HG02973 (cell line): ENCODE results near the gene CDC42BPB.

Experiments
- ATAC-seq: cut with Tn5 transposase; IDR thresholded peaks from one replicate; pipeline ENCODE4 v1.9.1; 2021; ENCODE audit warnings: moderate library complexity; ENCODE audit not compliant: unreplicated experiment

The CDC42BPB gene

DNA sequence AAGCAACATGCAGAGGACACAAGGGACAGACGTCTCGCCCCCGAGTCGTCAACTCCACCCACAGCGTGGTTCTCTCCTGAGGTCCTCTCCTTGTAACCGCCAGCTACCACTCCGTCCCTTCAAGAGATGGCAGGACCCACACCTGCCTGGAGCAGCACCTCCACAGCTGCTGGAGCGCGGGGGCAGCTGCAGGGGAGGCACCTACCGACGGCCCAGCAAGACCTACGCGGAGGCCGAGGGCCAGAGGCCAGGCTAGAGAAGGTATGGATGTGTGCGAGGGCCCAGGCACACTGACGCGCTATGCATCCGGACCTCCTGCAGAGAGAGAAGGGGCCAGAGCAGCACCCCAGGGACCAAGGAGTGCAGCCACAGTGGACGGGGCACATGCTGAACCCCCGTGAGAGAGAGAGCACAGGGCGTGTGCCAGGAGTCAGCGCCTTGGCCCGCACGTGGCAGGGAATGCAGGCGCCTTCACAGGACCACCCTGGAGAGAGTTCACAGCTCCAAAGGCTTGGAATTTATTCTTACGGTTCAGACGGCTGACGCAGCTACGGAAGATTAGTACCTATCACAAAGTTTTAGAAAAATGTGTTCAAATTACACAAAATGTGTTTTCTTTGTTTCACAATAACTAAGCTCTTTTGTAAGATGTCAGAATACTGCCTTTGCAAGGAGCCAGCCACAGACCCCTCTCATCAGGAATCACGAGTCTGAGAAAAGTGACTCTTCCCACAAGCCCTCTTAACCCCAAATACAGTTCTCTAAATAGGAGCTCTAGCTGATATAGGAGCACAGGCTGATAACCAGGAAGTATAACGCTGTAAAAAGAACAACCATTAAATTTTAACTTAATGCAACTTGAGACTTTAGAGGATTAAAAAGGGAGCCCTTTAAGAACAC lies 36.8 kb downstream of the CDC42BPB start:
- ATAC-seq = no peak

DNA sequence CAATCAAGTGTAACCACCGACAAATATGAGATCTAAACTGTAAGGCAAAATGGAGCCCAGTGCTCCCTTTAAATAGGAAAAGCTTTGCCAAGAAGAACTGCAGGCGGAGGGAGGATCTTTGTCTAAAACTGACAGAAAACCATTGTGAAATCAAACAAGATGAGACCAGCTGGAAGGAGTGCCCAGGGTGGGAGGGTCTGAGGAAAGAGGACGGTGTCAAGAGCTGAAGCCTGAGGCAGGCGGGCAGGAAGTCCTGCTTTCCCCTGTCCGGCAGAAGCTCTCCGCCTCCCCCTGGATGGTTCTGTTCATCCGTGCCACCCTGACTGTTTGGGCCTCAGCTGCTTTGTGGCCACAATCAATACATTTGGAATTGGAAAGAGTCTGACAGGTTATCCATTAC lies 37.5 kb downstream of the CDC42BPB start:
- no peak for ATAC-seq

DNA sequence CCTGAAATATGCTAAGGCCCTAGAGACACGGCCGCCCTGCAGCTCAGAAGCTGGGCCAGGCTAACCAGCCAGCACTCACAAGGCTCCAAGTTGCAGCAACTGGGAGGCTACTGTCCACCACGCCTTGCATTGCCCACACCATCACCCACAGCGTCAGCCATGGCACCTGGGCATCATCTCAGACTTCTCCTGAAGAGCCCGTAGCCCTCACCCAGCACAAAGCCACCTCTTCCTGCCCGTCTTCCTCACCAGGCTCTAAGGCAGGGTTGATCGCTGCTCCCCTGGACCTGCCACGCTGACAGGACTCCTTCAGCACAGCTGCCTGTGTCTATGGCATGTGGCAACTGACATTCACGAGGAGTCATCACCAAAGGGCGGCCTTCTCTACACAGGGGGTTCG lies 38.1 kb downstream of the CDC42BPB start:
- ATAC-seq = no peak

DNA sequence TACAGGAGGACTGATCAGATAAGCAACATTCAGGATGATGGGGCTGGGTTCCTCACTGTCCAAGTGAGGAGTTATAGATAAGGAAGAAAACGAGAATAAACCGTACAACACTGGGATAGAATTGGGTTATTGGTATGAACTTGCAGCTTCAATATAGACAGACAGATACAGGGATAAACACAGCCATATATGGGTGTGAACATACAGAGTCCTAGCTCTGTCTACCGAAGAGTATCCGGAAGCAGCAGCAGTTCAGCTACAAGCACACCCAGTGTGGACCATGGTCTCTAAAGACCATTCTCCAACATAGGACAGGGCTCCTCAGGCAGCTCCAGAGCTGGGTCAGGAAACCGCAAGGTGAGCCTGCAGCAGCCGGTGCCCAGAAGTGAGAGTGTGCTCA lies 40.8 kb downstream of the CDC42BPB start:
- ATAC-seq = no peak

DNA sequence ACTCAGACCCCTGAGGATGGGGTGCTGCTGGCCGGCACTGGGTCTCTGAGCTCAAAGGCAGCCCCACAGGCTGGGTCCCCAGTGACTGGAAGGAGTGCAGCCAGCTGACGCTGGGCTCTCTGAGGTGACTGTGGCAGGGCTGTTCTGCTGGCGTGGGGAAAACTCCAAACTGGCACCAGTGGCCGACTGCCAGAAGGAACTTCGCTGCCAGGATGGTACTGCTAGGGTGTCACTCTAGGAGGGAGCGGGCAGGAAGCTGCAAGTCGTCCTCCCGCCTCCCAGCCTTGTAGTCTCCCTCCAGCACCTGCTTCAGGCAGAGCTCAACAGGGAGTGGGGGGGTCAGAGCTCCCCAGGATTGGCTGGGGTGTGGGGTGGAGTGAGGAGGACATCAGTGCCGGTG lies 41.3 kb downstream of the CDC42BPB start:
- no peak for ATAC-seq

DNA sequence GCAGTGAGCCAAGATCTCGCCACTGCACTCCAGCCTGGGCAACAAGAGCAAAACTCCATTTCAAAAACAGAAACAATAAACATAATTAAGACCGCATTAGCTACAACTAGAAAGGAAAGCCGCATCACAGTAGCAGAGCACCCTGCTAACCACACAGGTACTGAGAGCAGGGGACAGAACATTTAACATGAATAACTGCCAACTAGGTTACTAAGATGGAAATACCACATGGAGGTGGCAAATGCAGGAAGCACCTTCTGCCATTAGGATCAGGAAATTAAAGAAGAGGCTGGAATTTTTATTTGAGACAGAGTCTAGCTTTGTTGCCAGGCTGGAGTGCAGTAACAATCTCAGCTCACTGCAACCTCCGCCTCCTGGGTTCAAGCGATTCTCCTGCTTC lies 41.9 kb downstream of the CDC42BPB start:
- no peak for ATAC-seq

DNA sequence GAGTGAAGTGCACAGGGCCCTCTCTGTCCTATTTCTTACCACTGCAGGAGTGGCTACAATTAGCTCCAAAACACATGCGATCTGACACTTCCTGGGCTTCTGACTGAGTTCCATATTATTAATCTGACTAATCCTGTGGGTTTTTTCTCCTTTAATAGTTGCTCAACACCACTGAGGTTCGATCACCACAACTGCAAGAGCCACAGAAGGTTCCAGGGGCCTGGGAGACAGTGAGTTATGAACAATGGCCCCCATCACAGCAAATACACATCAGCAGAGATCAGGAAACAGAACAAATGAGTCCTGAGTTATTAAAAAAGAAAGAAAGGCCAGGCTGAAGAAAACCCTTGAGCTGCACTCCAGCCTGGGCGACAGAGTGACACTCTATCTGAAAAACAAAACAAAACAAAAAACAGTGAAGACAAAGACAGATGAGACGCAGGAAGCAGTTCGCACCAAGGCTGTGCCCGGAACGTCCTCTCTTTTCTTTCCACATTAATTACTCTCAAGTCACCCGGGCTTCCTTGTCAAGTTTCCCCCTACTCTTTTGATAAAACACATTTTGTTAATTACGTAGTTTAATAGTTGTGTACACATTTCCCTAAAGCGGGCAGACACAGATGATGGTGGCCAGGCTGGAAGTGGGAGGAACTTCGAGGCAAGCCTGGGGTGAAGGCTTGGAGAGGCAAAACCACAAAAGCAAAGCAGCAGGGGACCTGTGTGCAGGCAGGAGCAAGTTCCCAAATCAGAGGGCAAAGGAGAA lies 42.7 kb downstream of the CDC42BPB start:
- no peak for ATAC-seq

DNA sequence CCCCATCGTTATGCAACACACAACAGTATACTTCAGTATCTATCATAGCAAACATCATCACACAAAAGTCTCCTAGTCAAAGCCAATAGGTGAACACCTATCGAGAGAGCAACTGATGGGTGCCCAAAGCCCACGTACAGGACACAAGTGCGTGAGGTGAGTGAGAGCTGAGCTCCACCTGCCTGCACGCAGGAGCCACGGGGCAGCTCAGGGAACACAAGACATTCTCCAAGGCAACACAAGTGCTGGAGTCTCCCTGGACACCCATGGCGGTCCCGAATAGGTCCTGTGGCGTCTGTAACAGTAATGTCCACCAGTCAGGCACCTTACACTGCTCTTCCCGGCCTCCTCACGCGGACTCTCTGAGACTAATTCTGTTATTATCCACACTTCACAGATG lies 44.3 kb downstream of the CDC42BPB start:
- no peak for ATAC-seq

DNA sequence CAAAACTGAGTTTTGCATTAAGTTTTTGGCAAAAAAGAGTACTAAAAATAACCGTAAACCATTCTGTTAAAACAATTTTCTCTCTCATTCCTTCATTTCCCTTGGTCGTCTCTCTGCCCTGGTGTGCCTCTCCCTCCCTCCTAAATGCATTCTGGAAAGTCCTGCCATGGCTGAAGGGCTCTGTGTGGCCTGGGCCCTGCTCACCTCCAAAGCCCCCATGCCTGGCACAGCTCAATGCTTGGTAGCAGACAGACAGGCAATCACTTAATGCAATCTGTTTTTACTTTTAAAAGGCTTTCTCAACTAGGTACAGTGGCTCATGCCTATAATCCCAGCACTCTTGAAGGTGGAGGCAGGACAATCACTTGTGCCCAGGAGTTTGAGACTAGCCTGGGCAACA lies 47.8 kb downstream of the CDC42BPB start:
- no peak for ATAC-seq

DNA sequence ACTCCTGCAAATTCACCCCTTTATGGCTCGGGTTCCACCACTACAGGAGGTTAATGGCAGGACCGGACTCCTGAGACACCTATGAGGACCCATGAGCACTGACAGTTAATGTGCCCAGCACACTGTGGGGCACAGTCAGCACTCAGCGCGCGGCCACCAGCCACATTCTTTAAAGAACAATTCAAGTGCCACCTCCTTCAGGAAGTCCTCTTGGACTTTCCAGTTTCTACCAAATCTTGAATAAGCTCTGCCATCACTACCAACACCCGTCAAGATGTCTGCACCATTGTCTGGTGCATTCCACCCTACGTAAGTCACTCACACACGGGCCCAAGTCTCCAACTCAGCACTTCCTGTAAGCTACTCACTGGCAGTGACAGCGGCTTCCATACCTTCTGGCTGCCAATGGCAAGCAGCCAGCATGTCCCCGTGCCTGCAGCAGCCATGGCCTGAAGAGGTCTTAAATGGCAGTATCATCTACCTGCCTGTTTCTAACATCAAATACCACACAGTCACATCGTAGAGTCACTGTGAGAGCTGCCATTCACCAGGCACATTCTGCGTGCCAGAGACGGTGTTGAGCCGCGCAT lies 48.5 kb downstream of the CDC42BPB start:
- no peak for ATAC-seq

DNA sequence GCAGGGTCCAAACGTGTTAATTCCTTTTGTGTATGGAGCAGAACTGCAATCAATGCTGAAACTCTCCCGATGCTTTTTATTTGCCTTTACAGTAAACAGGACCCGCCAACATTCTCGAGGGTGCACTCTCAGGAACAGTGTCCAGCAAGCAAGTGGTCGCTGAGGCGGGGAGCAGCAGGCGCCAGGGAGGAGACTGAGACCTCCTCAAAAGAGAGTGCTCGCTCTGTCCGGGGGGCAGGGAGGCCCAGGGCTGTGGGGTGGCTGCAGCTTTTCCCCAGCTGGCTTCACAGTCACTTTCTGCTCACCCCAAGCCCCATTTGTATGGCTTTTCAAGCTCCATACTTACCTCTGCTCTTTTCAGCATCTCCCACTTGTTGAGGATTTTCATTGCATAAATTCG lies 49.2 kb downstream of the CDC42BPB start:
- no peak for ATAC-seq

DNA sequence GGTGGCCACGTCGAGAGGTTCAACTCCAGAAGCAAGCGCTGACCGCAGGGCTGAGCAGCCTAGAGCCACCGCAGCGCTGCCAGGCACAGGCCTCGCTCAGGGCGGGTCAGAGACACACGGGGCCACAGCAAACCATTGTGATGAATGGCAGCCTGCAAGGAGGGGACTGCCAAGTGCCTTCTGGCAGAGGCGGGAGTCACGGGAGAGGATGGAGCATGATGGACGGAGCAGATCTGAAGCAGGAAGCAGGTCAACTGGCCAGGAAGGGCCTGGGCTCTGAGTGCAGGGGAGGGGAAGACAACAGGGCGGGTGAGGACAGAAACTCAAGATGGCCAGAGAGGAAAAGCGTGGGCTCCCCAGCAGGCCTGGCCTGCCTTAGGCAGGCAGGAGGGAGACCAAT lies 49.8 kb downstream of the CDC42BPB start:
- ATAC-seq = no peak

DNA sequence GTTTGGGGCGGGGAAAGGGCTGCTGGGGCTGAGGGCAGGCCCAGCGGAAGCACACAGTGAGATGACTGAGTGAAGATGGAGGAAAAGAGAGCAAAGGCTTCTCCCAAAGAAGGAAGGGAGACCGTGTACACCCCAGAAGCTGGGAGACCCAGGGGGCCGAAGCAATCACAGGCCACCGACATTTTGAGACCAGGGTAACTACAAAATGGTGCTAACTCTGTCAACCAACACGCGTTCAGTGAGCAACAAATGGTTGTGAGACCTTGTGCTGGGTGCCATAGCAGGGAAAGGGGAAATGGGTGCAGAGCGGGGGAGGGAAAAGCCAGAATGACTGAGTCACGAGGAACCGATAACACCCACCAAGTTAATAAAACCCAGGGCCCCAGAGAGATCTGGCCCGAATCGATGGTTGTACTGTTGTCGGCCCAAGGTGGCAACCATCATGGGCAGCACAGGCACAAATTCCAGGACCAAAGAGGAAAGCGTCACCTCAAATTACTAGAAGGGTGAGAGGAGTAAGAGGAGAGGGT lies 50.3 kb downstream of the CDC42BPB start:
- ATAC-seq = no peak

DNA sequence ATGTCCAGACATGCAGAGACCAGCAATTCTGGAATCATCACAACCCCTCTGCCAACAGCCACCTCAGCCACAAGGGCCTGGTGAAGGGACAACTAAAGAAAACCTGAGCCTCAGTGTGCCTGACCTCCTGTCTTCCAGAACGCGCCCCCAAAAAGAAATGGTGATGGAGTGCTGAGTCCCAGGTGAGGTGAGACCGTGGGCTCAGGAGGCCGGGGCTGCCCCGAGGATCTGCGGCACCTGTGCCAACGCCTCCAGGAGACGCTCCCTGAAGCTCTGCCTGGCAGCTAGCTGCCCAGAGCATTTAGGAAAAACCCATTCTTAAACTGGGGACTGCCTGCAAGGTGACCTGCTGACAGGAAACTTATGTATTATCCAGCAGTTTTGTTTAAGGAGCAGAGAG lies 51.2 kb downstream of the CDC42BPB start:
- no peak for ATAC-seq

DNA sequence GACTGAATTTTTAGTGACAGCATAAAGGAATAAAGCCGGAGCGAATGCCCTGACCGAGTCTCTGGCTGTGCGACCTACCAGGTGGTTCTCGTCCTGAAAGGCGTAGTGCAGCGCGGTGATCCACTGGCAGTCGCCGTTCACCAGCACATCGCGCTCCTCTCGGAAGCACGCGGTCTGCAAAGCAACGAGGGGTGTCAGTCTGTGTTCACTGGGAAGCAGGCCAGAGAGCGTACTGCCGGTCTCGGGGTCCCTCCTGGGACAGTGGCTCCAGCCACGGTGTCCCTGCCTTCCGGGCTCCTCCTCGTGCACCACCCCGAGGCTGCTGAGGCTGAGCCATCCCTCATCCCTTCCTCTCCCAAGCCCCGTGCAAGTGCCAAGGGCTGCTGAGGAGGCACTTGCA lies 53.5 kb downstream of the CDC42BPB start:
- no peak for ATAC-seq

DNA sequence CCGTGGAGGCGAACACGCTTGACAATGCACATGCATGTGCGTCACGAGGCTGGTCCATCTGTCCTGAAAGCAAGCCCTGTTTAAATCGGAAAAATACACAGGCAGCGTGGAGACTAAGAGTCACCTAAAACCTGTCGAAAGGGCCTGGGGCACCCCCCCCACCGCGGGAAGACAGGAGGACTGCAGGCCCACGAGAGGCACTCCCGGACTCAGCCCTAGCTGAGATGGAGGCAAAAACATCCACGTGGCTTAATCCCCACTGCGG lies 54.1 kb downstream of the CDC42BPB start:
- ATAC-seq = no peak

DNA sequence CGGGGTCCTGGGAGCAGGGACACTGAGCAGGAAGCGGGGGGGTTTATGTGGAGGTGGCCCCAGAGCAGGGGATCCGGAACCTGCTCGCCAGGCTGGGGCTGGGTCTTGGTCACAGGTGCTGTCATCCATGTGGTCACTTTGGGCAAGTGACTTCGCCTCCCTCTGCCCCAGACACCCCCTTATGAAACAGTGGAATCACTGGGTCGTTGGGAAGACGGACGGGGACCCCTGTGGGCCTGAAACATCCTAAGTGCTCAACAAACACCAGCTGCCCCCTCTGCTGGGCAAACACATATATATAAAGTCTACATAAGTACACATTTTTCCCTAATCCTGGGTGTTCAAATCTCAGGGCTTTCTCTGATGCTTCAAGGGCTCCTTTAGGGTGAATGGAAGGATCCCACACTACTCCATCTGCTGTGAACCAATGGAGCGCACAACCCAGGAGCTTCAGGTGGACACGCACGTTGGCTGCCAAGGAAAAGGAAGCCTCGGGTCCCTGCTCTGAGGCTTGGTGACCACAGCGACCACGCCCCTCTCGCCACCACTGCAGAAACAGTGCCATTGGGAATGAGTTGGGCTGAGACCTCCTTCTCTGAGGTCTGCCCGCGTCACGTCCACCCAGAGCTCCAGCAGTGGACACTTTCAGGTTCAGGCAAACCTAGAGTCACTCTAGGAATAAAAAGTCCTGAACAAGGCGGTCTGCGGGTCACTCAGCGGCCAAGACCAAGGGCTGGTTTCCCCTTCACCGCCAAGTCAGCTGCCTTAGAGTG lies 54.6 kb downstream of the CDC42BPB start:
- ATAC-seq = no peak

DNA sequence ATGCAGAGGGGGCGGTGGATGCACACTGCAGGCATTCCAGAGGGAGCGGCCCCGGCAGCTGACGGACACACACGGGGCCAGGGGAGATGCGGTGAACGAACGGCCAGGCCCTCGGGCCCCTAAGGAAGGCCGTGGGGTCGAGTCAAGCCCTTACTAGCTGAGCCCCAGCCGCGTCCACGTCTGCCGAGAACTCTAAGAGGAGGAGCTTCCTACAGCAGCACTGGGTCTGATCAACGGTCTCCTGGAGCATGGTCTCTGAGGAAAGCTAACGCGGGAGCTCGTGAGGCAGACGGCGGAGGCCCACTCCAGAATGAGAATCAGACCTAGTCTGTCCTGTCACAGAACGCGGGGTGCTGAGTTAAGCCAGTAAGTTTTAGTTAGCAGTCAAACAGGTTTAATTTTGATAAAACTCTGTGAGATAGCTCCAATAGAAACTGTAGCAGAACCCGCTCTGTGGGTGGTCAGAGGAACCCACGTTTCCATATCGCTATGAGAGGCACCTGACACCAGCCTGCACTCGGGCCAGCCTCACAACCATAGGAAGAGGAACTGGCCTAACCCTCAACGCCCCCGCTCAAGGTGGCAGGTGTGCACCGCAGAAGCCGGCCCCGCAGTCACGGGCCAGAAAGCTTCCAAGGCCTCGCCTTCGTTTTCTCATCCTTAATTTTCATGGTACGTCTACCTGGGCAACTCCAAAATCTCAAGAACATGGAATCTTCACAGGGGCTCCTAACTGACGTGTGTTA lies 55.5 kb downstream of the CDC42BPB start:
- no peak for ATAC-seq

DNA sequence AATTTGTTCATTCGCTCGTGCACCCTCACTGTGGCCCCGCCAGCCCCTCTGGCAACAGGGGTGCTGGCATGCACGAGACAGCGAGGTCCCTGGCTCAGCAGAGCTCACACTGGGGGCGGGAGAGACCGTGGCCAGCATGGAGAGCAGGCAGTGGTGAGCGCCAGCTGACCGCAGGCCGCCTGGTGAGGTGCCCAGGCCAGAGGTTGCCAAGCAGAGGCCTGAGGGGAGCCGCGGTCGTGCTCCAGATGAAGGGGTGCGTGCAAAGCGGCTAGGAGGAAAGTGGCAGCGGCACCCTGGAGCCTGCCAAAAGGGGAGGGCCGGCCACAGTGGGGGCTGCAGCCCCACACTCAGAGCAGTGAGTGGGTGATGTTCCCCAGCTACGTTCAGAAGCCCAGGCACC lies 56.1 kb downstream of the CDC42BPB start:
- no peak for ATAC-seq

DNA sequence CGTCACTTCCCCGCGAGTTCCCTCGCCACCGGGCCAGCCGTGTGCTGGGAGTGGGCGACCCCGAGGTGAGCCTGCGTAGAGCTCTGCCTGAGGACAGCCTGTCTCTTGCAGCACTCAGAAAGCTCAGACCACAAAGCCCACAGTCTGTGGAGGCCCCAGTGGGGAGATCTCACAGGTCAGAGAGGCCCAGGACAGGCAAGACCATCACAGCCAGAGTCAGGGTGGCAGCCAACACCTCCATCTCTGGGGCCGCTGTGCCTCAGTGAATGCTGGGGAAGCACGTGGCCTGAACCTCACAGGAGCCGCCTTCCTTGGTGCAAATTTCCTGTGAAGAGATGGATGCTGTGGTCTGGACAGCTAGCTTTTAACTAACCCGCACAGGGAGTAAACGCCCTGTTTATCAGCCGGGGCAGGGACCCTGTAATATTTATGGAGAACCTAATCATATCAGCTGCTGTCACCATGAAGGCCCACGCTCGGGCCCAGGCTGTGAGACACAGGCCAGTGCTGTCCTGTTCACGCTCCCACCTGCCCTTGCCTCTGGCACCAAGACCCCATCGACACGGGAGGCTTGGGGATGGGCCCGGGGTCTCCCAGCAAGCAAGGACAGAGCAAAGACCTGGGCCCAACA lies 56.9 kb downstream of the CDC42BPB start:
- ATAC-seq = no peak
